SH-SY5Y (cell line): ENCODE data around the gene PGF.

Experiments
- GATA2 ChIP-seq: IDR thresholded peaks from 2 replicates; pipeline ENCODE4 v1.6.1; 2011; ENCODE audit warnings: mild to moderate bottlenecking, low read depth, low read length
- GATA3 ChIP-seq: IDR thresholded peaks from 2 replicates; pipeline ENCODE4 v1.6.1; 2011; ENCODE audit warnings: low read depth, mild to moderate bottlenecking, low read length, moderate library complexity

The PGF gene

GRCh38 chr14:74973003-74973653, 17.7 kb upstream of the PGF start:
- TF ChIP-seq GATA2 (no peak), GATA3 (no peak)

- no peak for TF ChIP-seq GATA3
- no peak for TF ChIP-seq GATA2
Observed at GRCh38 chr14:74968811-74969210, 13.4 kb upstream of the PGF start.

DNA sequence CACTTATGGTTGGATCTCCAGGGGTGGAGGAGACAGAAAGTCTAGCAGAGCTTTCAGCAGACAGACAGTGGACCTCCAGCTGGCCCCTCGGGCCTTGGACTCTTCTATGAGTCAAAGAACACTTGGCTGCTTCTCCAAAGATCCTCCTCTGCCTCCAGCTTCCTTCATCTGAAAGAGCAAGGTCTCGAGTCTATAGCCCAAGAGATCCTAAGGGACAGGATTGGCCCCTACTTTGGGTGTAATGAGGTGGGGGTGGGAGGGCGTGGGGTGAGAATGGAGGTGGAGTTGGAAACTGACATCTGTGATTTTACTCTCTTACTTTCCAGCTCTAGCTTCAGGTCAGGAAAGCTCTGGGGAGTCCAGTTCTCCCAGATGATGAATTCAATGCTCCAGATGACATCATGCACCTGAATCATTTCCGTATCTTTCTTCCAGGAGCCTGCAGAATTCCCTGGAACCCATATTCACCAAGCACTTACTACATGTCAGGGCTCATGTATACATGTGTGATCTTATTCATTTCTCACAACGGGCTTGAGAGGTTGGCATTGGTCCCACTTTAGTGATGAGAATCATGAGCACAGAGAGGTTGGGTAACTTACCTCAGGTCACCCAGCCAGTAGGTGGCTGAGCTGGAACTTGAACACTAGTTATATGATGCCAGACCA, 10.2 kb upstream of the PGF start:
- TF ChIP-seq GATA2: no peak
- no peak for TF ChIP-seq GATA3

DNA sequence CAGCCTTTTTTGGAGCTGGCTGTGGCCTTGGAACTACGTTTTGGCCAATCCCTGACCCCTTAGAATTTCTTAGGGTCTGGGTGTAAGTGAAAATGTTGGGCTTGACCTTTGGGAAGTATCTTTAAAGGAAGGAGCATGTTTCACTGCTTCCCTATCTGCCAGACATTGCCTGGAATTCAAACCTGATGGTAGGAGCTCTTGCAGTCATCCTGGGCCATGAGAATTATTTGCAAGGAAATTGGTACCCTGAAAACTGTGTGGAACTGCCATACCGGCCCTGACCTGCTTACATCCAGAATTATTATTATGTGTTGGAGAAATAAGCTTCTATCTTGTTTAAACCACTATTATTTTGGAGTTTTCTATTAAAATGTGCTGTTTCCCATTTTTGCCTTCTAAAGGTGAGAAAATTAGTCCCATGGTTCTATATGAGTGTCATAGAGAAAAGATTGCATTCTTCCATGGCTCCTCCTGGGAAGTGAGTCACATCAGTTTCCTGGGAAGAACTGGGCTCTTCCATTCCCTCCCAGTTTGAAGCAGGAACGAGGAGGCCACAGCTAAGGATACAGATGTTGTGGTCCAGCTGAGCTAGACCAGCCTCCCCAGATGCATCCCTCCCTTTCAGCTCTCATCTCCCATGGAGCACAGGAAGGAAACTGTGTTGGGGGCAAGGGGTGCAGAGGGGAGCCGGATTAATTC, 9.5 kb upstream of the PGF start:
- no peak for TF ChIP-seq GATA3
- no peak for TF ChIP-seq GATA2

- no peak for TF ChIP-seq GATA2
- no peak for TF ChIP-seq GATA3
Observed at GRCh38 chr14:74963705-74964271, 8.4 kb upstream of the PGF start.

DNA sequence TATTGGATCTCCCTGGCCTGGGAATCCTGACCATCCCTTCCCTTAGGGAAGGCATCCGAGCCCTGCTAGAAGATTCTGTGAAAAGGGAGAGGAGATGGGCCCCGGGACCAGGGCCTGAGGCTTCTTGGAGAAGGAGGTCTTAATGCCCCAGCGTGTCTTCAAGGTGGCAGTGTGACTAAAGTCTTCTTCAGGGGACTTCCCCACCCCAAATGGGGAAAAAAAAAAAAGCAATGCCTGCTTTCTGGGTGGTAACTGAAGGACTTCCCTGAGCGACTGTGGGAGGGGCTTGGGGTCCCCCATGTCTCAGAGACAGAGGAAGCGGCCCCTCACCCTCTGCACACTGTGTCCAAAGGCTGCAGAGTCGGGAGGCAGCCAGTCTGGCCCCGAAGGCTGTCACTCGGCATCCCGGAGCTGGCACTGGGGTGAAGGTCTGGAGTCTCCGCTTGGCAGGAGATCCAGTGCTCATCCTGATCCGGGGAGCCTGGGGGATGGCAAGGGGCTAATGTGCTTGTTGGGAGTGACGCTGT, 7.8 kb upstream of the PGF start:
- no peak for TF ChIP-seq GATA2
- TF ChIP-seq GATA3: no peak

DNA sequence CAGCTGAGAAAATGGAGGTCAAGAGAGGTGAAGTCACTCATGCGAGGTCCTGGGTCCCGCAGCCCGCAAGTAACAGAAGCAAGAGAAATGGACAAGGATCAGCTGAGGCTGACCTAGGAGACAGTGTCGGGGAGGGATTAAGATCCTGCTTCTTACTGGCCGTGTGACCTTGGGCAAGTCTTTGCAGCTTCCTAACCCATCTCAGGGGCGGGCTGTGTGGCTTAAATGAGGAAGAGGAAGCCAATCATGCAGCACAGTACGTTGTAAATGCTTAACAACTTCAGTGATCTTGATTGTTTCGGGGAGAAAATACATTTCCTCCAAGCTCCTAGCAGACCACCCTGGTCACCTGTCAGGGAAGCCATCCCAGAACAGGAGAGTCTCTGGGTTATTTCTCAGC, 7.1 kb upstream of the PGF start:
- no peak for TF ChIP-seq GATA3
- TF ChIP-seq GATA2: no peak

- TF ChIP-seq GATA3 (no peak), GATA2 (no peak)
Observed at GRCh38 chr14:74962046-74962445, 6.6 kb upstream of the PGF start.

DNA sequence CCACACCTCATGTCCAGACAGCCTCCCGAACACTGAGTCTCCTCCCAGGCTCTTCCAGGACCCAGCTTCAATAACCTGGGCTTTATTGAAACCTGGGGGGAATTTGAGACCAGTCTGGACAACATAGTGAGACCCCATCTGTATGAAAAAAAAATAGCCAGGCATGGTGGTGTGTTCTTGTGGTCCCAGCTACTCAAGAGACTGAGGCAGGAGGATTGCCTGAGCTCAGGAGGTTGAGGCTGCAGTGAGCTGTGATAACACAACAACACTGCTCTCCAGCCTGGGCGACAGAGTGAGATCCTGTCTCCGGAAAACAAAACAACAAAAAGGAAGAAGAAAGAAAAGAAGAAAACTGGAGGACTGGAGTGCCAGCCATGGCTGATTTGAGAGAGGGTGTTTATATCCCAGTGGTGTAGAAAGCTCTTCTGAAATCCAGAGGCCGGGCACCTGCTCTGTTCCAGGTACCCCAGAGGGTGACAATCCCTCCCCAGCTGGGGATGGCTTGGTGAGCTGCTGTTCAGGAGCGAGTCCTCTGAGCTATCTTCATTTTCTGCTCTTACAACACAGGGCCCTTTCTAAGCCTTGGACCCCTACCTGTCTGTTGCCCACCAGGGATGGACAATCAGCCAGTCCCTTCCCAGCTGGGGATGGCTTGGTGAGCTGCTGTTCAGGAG, 6.0 kb upstream of the PGF start:
- no peak for TF ChIP-seq GATA2
- TF ChIP-seq GATA3: no peak

DNA sequence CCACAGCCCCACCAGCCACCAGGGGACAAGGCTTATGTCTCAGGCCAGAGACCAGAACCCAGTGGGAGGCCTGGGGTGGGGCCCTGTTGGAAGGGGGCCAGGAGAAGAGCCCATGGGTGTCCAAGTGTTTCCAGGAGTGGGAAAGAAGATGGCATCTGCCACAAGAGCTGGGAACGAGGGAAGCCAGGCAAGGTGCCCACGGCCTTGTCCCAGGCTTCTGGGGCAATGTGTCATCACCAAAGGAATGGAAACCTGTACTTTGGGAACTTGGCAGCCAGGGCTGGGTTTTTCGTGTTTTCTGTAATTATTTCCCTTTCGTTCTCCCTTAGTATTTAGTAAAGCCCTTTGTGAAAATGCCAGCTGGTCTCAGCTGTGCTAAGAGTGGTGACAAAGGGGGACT, 5.3 kb upstream of the PGF start:
- TF ChIP-seq GATA2 (no peak), GATA3 (no peak)

DNA sequence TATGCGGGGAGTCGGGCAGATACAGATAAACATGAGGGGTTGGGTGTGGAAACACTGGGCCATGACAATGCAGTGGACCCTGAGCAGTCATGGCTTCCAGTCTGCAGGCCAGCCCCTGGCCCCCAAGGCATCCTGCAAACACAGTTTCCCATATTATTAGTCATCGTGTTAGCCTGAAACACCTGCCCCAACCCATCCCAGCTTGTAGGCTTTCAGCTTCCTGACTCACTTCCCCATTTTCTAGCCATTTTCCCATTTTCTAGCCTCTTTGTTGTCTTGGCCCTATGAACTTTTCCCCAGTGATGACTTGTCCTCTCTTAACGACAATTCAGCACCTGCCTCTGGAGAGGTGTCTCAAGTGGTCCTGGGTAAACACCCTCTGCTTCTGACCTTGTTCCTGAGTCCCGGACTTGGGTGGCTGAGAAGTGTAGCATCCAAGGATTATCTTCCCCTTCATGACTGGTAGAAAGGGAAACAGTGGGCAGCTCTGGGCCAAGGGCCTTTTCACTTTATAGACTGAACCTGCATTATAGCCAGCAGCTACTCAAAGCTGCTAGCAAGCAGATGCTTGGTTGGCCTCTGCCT, 4.3 kb upstream of the PGF start:
- no peak for TF ChIP-seq GATA2
- no peak for TF ChIP-seq GATA3

DNA sequence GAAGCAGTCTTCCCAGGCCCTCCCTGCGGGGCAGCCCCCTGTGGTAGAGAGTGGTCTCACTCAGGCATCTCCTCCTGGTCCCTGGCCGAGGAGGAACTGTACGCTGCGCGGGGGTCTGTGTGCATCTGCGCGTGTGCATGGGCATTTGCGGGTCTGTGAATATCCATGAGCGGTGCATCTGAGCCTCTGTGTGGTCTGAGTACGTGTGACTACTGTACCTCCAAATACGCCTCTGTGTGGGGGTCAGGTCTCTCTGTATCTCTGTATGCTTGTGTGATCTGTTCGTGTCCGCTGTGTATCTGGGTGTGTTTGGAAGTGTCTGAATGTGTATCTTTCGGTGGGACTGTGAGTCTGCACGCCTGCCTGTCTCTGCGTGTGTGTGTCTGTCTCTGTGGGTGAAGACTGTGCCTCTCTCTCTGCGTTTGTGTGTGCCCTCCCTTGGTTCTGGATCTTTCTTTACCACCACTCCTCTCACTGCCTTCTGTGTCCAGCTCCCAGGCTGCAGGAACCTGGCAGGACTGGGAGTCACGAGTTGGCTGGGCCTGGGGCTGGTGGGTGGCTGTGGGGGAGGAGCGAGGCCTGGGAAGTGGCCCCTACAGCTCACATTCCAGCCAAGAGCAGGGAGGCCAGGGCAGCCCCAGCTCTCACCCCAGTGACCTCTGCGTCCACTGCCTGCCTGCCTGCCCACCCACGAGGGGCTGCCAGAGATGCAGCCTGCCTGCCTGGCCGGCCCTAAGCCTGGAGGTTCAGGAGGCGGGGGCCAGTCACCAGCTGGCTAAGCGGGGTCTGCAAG, 1.1 kb upstream of the PGF start:
- TF ChIP-seq GATA2 (no peak), GATA3 (no peak)

DNA sequence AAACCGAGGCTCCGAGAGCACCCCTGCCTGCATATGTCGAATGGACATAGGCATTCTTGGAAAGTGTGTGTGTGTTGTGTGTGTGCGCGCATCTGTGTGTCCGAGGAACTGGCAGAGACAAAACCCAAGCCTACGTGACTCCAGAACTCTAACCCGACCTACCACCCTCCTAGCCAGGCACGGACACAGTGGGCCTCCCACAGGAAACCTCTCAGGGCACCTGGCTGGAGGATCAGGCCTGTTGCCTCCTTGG, 556 bp upstream of the PGF start:
- TF ChIP-seq GATA3: no peak
- no peak for TF ChIP-seq GATA2
